Measurements from ENCODE around the gene RNF208. TPM values are rescaled to one million over a fixed set of nuclear protein-coding genes. Genes with fewer than 3 reads are reported as not detected.

The RNF208 gene
- total and polyA plus RNA-seq, 9 of the 15 experiments (the other 6 are each of a cell fraction or from before 2014, with no cell fraction given) = 0.15 to 6.9 (median 0.50) TPM; not detected in 2

DNA sequence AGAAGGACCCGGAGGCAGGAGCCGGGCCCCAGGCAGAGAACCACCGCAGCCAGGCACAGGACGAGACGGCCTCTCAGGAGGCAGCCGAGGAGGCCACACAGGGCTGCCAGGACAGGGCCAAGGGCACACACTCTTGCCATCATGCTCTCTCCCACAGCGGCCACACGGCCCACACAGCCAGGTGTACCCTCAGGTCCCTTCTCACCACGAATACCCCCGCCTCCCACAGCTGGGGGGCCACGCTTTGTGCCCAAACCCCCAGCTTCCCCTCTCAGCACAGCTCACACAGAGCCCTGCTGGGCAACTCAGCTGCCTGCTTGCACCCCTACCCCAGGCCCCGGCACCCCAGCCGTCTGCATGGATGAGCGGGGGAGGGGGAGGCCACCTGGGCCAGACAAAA, 28.3 kb downstream of the RNF208 start:
- TF ChIP-seq PCBP1 (IDR thresholded peaks at IDR 0.05; ENCODE audit: low read depth, low read length, poor library complexity, severe bottlenecking) = peak; percentile 13
- TF ChIP-seq SETDB1 (IDR thresholded peaks at IDR 0.05; ENCODE audit: low read length) = no peak
- 82% methylated on average over 4 of the region's 14 CpGs for WGBS (ENCODE audit: insufficient coverage, low coverage, missing lambda C conversion rate)
- Histone ChIP-seq H4K20me1 (replicated peaks; ENCODE audit: control insufficient read depth, insufficient read depth, low read length) (peaks cover 2% of the 10 kb centered on the region), H3K36me3 (ENCODE audit: control insufficient read depth, insufficient read depth, low read length) (peaks cover 36% of the 10 kb centered on the region; the same call in 1 of the 3 replicates), H3K79me2 (ENCODE audit: control insufficient read depth, insufficient read depth, low read length) (peaks cover 48% of the 10 kb centered on the region), H3K9ac (ENCODE audit: insufficient read depth in 1 of 2, low read depth in 2 of 2, low read length in 2 of 2) (peak overlapping the region in 1 of 2 experiments; percentile 81; a peak in 2 of 4 replicates), H2AFZ (ENCODE audit: low read depth, low read length) (no peak overlapping the region), H3K27me3 (ENCODE audit: control insufficient read depth in 2 of 2, insufficient read depth in 2 of 2, low read length in 2 of 2) (no peaks in the 10 kb centered on the region), H3K27ac (ENCODE audit: extremely low read depth, low read depth, low read length) (no peak overlapping the region), H3K9me1 (ENCODE audit: control insufficient read depth, insufficient read depth, low read length) (no peaks in the 10 kb centered on the region), H3K4me3 (no peak overlapping the region), H3K4me2 (ENCODE audit: insufficient read depth, low read length) (no peak overlapping the region), H3K4me1 (replicated peaks in 1 of 2; ENCODE audit: control insufficient read depth in 2 of 2, insufficient read depth in 2 of 2, low read length in 2 of 2) (peaks cover 12 to 98% of the 10 kb centered on the region in 2 experiments; a peak in 4 of 5 replicates), H3K9me3 (replicated peaks; ENCODE audit: control insufficient read depth, insufficient read depth, low read depth, low read length) (no peaks in the 10 kb centered on the region)
- ATAC-seq = no peak
- intact Hi-C loops (cut with micrococcal nuclease) (no loop called here), in situ Hi-C loops (cut with MboI) (no loop called here)
- no peak for FAIRE-seq
- ChIA-PET CTCF (ENCODE audit: low intra/inter-chr PET ratio) (no interaction called here), POLR2A (interaction anchor here (0.5 to 1.6 kb wide), 3 partner anchors 9 to 64 kb away, joined by 3 to 9 read pairs (median 7); no protein-coding TSS in a partner anchor)
- no peak for DNase-seq (ENCODE audit: extremely low read depth in 1 of 4, low spot score in 3 of 4)
- BruUV-seq (replicated peaks) = no TSS peak

DNA sequence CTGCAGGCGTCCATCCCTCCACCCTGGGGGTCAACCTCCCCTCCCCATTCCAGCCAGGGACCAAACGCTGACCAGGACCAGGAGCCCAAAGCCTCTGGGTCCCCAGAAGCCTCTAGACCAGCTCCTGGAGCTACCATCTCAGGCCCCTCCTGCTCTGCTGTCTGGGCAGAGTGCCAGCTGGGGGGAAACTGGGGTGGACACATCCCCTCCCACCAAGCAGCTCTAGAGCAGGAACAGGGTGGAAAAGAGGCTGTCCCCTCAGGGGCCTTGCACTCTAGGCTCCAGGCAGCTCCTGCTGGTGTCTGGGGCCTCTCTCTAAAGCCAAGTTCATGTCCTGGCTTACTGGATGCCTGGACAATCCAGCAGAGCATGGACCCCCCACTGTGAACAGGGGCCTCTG, 29.2 kb downstream of the RNF208 start:
- Histone ChIP-seq H3K9me3 (replicated peaks; ENCODE audit: control insufficient read depth, insufficient read depth, low read depth, low read length) (no peaks in the 10 kb centered on the region), H3K9me1 (ENCODE audit: control insufficient read depth, insufficient read depth, low read length) (no peaks in the 10 kb centered on the region), H3K27ac (ENCODE audit: extremely low read depth, low read depth, low read length) (no peak overlapping the region), H3K36me3 (ENCODE audit: control insufficient read depth, insufficient read depth, low read length) (peaks cover 35% of the 10 kb centered on the region; the same call in 1 of the 3 replicates), H3K27me3 (ENCODE audit: control insufficient read depth in 2 of 2, insufficient read depth in 2 of 2, low read length in 2 of 2) (no peaks in the 10 kb centered on the region), H3K4me2 (ENCODE audit: insufficient read depth, low read length) (no peak overlapping the region), H4K20me1 (replicated peaks; ENCODE audit: control insufficient read depth, insufficient read depth, low read length) (no peaks in the 10 kb centered on the region; the same call in 1 of the 2 replicates), H3K4me1 (replicated peaks in 1 of 2; ENCODE audit: control insufficient read depth in 2 of 2, insufficient read depth in 2 of 2, low read length in 2 of 2) (peaks cover 9 to 96% of the 10 kb centered on the region in 2 experiments; a peak in 4 of 5 replicates), H3K4me3 (no peak overlapping the region), H3K79me2 (ENCODE audit: control insufficient read depth, insufficient read depth, low read length) (peaks cover 44% of the 10 kb centered on the region), H3K9ac (ENCODE audit: insufficient read depth in 1 of 2, low read depth in 2 of 2, low read length in 2 of 2) (peak overlapping the region in 1 of 2 experiments; percentile 74; a peak in 2 of 4 replicates), H2AFZ (ENCODE audit: low read depth, low read length) (no peak overlapping the region)
- DNase-seq (ENCODE audit: extremely low read depth in 1 of 4, low spot score in 3 of 4) (no peak), FAIRE-seq (no peak), ATAC-seq (no peak)
- in situ Hi-C loops (cut with MboI) (no loop called here), intact Hi-C loops (cut with micrococcal nuclease) (no loop called here)
- BruUV-seq (replicated peaks) = no TSS peak
- 63% methylated on average over 2 of the region's 2 CpGs for WGBS (ENCODE audit: insufficient coverage, low coverage, missing lambda C conversion rate)
- POLR2A ChIA-PET = interaction anchor here (1.0 to 6.7 kb wide), 4 partner anchors 10 to 48 kb away, joined by 3 to 56 read pairs (median 8); partner anchors contain the start of genes NDOR1, TMEM203, TPRN and TUBB4B
- TF ChIP-seq HNRNPUL1 (IDR thresholded peaks at IDR 0.05; ENCODE audit: low read length) (no peak), GTF2E2 (tag; IDR thresholded peaks at IDR 0.05) (no peak), NFIC (IDR thresholded peaks at IDR 0.05) (peak; percentile 62), DDX20 (tag; IDR thresholded peaks at IDR 0.05; ENCODE audit: low read depth) (no peak), ZNF780A (CRISPR knock-in tag; IDR thresholded peaks at IDR 0.05) (no peak), DNMT1 (IDR thresholded peaks at IDR 0.05) (no peak)
- TF ChIP-seq, protein P1, sequence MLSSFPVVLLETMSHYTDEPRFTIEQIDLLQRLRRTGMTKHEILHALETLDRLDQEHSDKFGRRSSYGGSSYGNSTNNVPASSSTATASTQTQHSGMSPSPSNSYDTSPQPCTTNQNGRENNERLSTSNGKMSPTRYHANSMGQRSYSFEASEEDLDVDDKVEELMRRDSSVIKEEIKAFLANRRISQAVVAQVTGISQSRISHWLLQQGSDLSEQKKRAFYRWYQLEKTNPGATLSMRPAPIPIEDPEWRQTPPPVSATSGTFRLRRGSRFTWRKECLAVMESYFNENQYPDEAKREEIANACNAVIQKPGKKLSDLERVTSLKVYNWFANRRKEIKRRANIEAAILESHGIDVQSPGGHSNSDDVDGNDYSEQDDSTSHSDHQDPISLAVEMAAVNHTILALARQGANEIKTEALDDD (IDR thresholded peaks at IDR 0.05) = no peak
- TF ChIP-seq, protein P2, sequence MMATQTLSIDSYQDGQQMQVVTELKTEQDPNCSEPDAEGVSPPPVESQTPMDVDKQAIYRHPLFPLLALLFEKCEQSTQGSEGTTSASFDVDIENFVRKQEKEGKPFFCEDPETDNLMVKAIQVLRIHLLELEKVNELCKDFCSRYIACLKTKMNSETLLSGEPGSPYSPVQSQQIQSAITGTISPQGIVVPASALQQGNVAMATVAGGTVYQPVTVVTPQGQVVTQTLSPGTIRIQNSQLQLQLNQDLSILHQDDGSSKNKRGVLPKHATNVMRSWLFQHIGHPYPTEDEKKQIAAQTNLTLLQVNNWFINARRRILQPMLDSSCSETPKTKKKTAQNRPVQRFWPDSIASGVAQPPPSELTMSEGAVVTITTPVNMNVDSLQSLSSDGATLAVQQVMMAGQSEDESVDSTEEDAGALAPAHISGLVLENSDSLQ (IDR thresholded peaks at IDR 0.05) = no peak
- CTCF ChIA-PET (ENCODE audit: low intra/inter-chr PET ratio) = no interaction called here

Data from K562 (cell line).